ENCODE data around the gene ABCA12. TPM values are rescaled to one million over a fixed set of nuclear protein-coding genes. Genes with fewer than 3 reads are reported as not detected.

Gene ABCA12
- total and polyA plus RNA-seq, 2 of the 8 experiments (the other 6 are each of a cell fraction or from before 2014, with no cell fraction given): not detected

DNA sequence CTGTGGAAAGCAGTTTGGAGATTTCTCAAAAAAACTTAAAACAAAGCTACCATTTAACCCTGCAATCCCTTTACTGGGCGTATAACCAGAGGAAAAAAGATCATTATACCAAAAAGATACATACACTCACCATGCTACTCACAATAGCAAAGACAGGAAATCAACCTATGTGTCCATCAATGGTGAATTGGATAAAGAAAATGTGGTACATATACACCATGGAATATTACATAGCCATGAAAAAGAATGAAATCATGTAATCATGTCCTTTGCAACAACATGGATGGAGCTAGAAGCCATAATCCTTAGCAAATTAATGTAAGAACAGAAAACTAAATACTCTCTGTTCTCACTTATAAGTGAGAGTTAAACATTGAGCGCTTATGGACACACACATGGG, 18.6 kb downstream of the ABCA12 start (continued):
- no peak for TF ChIP-seq KDM4A (IDR thresholded peaks at IDR 0.05; ENCODE audit: low read depth, low read length, severe bottlenecking)
- TF ChIP-seq RAD21 (IDR thresholded peaks at IDR 0.05 in 1 of 2, conservative IDR thresholded peaks at IDR 0.05 in 1 of 2; ENCODE audit: low read depth in 2 of 2, low read length in 2 of 2): no peak
- TF ChIP-seq PHF8 (conservative IDR thresholded peaks at IDR 0.05; ENCODE audit: low read depth, low read length): no peak
